Activated CD8-positive, alpha-beta T cell treated with anti-CD3 and anti-CD28 coated beads for 36 hours (primary cell): ENCODE data around the gene SH3PXD2B. TPM values are rescaled to one million over a fixed set of nuclear protein-coding genes. Genes with fewer than 3 reads are reported as not detected.

Experiments used
- ATAC-seq: fragments of 200-7000 bp; cut with Tn5 transposase; one replicate; pipeline ENCODE4 v1.10.0; 2021; ENCODE audit warnings: mild to moderate bottlenecking, moderate library complexity
- CTCF ChIA-PET: fragments of 350-600 bp; sonication (Branson Sonifier 250); formaldehyde crosslinking; loops from one replicate; lab custom pipeline; 2021; ENCODE audit warnings: antibody characterized with exemption; lab: Charles Lee
- POLR2A ChIA-PET: fragments of 350-600 bp; sonication (Branson Sonifier 250); formaldehyde crosslinking; loops from one replicate; lab custom pipeline; 2021; ENCODE audit warnings: antibody characterized with exemption; lab: Charles Lee
- DNase-seq: peaks from one replicate; pipeline ENCODE4 v3.0.0-alpha.2; 2020
- H3K27ac Mint-ChIP-seq: one replicate; pipeline ENCODE4 v1.8.0; 2021; ENCODE audit warnings: mild to moderate bottlenecking, mixed read lengths
- H3K27me3 Mint-ChIP-seq: one replicate; pipeline ENCODE4 v1.8.0; 2021; ENCODE audit warnings: mixed read lengths
- H3K36me3 Mint-ChIP-seq: one replicate; pipeline ENCODE4 v1.8.0; 2021; ENCODE audit warnings: low read depth, mixed read lengths
- H3K4me1 Mint-ChIP-seq: one replicate; pipeline ENCODE4 v1.8.0; 2021; ENCODE audit warnings: low read depth, mixed read lengths
- H3K4me3 Mint-ChIP-seq: one replicate; pipeline ENCODE4 v1.8.0; 2021; ENCODE audit warnings: mild to moderate bottlenecking, moderate library complexity, mixed read lengths
- H3K9me3 Mint-ChIP-seq: one replicate; pipeline ENCODE4 v1.8.0; 2021; ENCODE audit warnings: mixed read lengths
- CTCF ChIP-seq: fragments of 200-600 bp; IDR thresholded peaks from one replicate; pipeline ENCODE4 v1.8.0; 2022; ENCODE audit warnings: antibody characterized with exemption, mild to moderate bottlenecking
- intact Hi-C: fragments of 100-400 bp; cut with micrococcal nuclease; formaldehyde crosslinking; loops from one replicate; pipeline ENCODE4 v1.10.0; 2022
- total RNA-seq, 2 experiments: library from RNA; stranded (reverse); gene quantifications; one replicate each; pipeline ENCODE4 v1.2.3, GENCODE V29; 2021

The SH3PXD2B gene
- total RNA-seq, 2 experiments from 2014 or later: 0.38 to 0.47 TPM

GRCh38 chr5:172421020-172421419, 33.3 kb downstream of the SH3PXD2B start:
- no peak for DNase-seq
- no peak overlapping the region for H3K4me3 Mint-ChIP-seq
- CTCF ChIA-PET: interaction anchor here (2.0 kb wide), 1 partner anchor 29 kb away, joined by 5 read pairs; no protein-coding TSS in a partner anchor
- H3K27me3 Mint-ChIP-seq: peaks cover 3% of the 10 kb centered on the region
- H3K9me3 Mint-ChIP-seq: no peaks in the 10 kb centered on the region
- H3K4me1 Mint-ChIP-seq: no peaks in the 10 kb centered on the region
- H3K36me3 Mint-ChIP-seq: no peaks in the 10 kb centered on the region
- POLR2A ChIA-PET: no interaction called here
- ATAC-seq: no peak
- no peak for TF ChIP-seq CTCF
- no peak overlapping the region for H3K27ac Mint-ChIP-seq
- intact Hi-C loops: no loop called here

- peak; percentile 45 for DNase-seq
- Mint-ChIP-seq H3K4me3 (no peak overlapping the region), H3K27me3 (peaks cover 3% of the 10 kb centered on the region), H3K4me1 (no peaks in the 10 kb centered on the region), H3K9me3 (no peaks in the 10 kb centered on the region), H3K27ac (no peak overlapping the region), H3K36me3 (no peaks in the 10 kb centered on the region)
- intact Hi-C loops: no loop called here
- ChIA-PET POLR2A (no interaction called here), CTCF (no interaction called here)
- ATAC-seq: peak; percentile 76
- no peak for TF ChIP-seq CTCF
These were observed 33.9 kb downstream of the SH3PXD2B start for GRCh38 chr5:172420235-172420939.

- H3K27me3 Mint-ChIP-seq: no peaks in the 10 kb centered on the region
- H3K27ac Mint-ChIP-seq: no peak overlapping the region
- H3K9me3 Mint-ChIP-seq: no peaks in the 10 kb centered on the region
- no peak overlapping the region for H3K4me3 Mint-ChIP-seq
- H3K36me3 Mint-ChIP-seq: no peaks in the 10 kb centered on the region
- ATAC-seq (no peak), DNase-seq (no peak)
- ChIA-PET POLR2A (no interaction called here), CTCF (interaction anchor here (1.4 kb wide), 1 partner anchor 12 kb away, joined by 3 read pairs; no protein-coding TSS in a partner anchor)
- intact Hi-C loops: no loop called here
- TF ChIP-seq CTCF: no peak
- no peaks in the 10 kb centered on the region for H3K4me1 Mint-ChIP-seq
These were observed 35.2 kb downstream of the SH3PXD2B start for GRCh38 chr5:172418862-172419814.

GRCh38 chr5:172417983-172418630, 36.2 kb downstream of the SH3PXD2B start:
- CTCF ChIA-PET: interaction anchor here (1.4 kb wide), 1 partner anchor 11 kb away, joined by 3 read pairs; no protein-coding TSS in a partner anchor
- Mint-ChIP-seq H3K4me1 (peaks cover 4% of the 10 kb centered on the region), H3K9me3 (no peaks in the 10 kb centered on the region), H3K4me3 (no peak overlapping the region), H3K36me3 (no peaks in the 10 kb centered on the region), H3K27ac (no peak overlapping the region), H3K27me3 (peaks cover 3% of the 10 kb centered on the region)
- no peak for TF ChIP-seq CTCF
- DNase-seq (no peak), ATAC-seq (no peak)
- intact Hi-C loops: no loop called here
- POLR2A ChIA-PET: no interaction called here
